ENCODE results near the gene HNMT.

The HNMT gene

GRCh38 chr2:137975280-137976271 lies 11.3 kb downstream of the HNMT start:
- TF ChIP-seq, protein P1, sequence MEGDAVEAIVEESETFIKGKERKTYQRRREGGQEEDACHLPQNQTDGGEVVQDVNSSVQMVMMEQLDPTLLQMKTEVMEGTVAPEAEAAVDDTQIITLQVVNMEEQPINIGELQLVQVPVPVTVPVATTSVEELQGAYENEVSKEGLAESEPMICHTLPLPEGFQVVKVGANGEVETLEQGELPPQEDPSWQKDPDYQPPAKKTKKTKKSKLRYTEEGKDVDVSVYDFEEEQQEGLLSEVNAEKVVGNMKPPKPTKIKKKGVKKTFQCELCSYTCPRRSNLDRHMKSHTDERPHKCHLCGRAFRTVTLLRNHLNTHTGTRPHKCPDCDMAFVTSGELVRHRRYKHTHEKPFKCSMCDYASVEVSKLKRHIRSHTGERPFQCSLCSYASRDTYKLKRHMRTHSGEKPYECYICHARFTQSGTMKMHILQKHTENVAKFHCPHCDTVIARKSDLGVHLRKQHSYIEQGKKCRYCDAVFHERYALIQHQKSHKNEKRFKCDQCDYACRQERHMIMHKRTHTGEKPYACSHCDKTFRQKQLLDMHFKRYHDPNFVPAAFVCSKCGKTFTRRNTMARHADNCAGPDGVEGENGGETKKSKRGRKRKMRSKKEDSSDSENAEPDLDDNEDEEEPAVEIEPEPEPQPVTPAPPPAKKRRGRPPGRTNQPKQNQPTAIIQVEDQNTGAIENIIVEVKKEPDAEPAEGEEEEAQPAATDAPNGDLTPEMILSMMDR (IDR thresholded peaks at IDR 0.05; ENCODE audit: borderline replicate concordance, insufficient read depth, low read depth, low read length) = no peak
- H3K4me3 ChIP-seq (ENCODE audit: low read depth, low read length) = no peak overlapping the region

- TF ChIP-seq, protein P1 (IDR thresholded peaks at IDR 0.05; ENCODE audit: borderline replicate concordance, insufficient read depth, low read depth, low read length) = no peak
- no peak overlapping the region for H3K4me3 ChIP-seq (ENCODE audit: low read depth, low read length)
Observed at GRCh38 chr2:137976274-137976673, 12.0 kb downstream of the HNMT start.

GRCh38 chr2:137977790-137978189 lies 13.5 kb downstream of the HNMT start:
- TF ChIP-seq, protein P1 (IDR thresholded peaks at IDR 0.05; ENCODE audit: borderline replicate concordance, insufficient read depth, low read depth, low read length) = no peak
- no peak overlapping the region for H3K4me3 ChIP-seq (ENCODE audit: low read depth, low read length)

DNA sequence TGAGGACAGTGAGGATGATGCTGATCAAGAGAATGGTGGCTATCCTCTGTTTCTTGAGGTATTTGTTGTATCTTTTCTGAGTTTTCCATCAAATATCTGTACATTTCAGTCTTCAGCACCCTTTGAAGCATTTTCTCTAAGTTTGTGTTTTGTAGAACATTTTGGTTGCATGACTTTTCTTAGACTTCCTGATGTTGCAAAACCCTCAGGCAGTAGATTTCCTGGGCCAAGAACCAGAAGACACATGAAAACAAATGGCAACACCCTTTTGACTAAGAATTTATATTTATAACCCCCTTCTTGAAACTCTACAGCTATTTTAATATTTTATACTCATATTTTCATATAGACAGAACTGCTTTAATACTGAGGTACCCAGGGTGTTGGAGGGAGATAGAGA lies 16.2 kb downstream of the HNMT start:
- TF ChIP-seq, protein P1 (IDR thresholded peaks at IDR 0.05; ENCODE audit: borderline replicate concordance, insufficient read depth, low read depth, low read length) = no peak
- no peak overlapping the region for H3K4me3 ChIP-seq (ENCODE audit: low read depth, low read length)

GRCh38 chr2:137981112-137981656 lies 16.9 kb downstream of the HNMT start:
- H3K4me3 ChIP-seq (ENCODE audit: low read depth, low read length) = no peak overlapping the region
- TF ChIP-seq, protein P1 (IDR thresholded peaks at IDR 0.05; ENCODE audit: borderline replicate concordance, insufficient read depth, low read depth, low read length) = no peak

GRCh38 chr2:137983581-137983980 lies 19.3 kb downstream of the HNMT start:
- H3K4me3 ChIP-seq (ENCODE audit: low read depth, low read length) = no peak overlapping the region
- TF ChIP-seq, protein P1 (IDR thresholded peaks at IDR 0.05; ENCODE audit: borderline replicate concordance, insufficient read depth, low read depth, low read length) = no peak

All from GM12875 (cell line).